HepG2 (cell line): ENCODE results near the gene HOXA7. TPM values are rescaled to one million over a fixed set of nuclear protein-coding genes. Genes with fewer than 3 reads are reported as not detected.

ENCODE experiments used
- CCAR2 ChIP-seq: fragments of 200-400 bp; formaldehyde crosslinking; optimal IDR thresholded peaks from 2 replicates; pipeline ENCODE3; 2018; ENCODE audit warnings: low read depth, mild to moderate bottlenecking, low read length, moderate library complexity
- IRF2 ChIP-seq: IDR thresholded peaks from 2 replicates; pipeline ENCODE4 v1.6.1; 2018; ENCODE audit warnings: missing genetic modification reagents, missing compliant biosample characterization
- KDM5B ChIP-seq: sonication (generic); formaldehyde crosslinking; IDR thresholded peaks from 2 replicates; pipeline ENCODE4 v1.4.0; 2020; ENCODE audit warnings: missing genetic modification reagents, mild to moderate bottlenecking, borderline replicate concordance
- PHF21A ChIP-seq: sonication (generic); formaldehyde crosslinking; IDR thresholded peaks from 2 replicates; pipeline ENCODE4 v1.5.0; 2020; ENCODE audit warnings: mild to moderate bottlenecking, missing genetic modification reagents
- POLR2AphosphoS5 ChIP-seq: IDR thresholded peaks from 2 replicates; pipeline ENCODE4 v1.6.1; 2012; ENCODE audit warnings: low read depth, low read length
- TSC22D2 ChIP-seq: sonication (generic); formaldehyde crosslinking; IDR thresholded peaks from 2 replicates; pipeline ENCODE4 v1.5.1; 2020; ENCODE audit warnings: missing genetic modification reagents, mild to moderate bottlenecking, borderline replicate concordance
- ZBTB8A ChIP-seq: sonication (generic); formaldehyde crosslinking; IDR thresholded peaks from 2 replicates; pipeline ENCODE4 v1.4.0; 2020; ENCODE audit warnings: mild to moderate bottlenecking, low read depth, missing genetic modification reagents, borderline replicate concordance
- polyA plus RNA-seq, 8 experiments: library from polyadenylated mRNA; depleted of rRNA in 3 of 8; stranded (reverse) in 7 of 8; unstranded in 1 of 8; fragments of >200 nt; fragmentation: Illumina TruSeq in 4 of 8; extraction: Trizol in 4 of 8; gene quantifications; 2 replicates each; pipeline versions ENCODE4 v1.2.1 to v1.2.3, GENCODE V29; 2011 to 2016; ENCODE audit warnings: low read depth in 4 of 8, missing spikeins in 1 of 8, mixed read lengths in 1 of 8; ENCODE audit not compliant: insufficient read depth in 1 of 8
- total RNA-seq, 5 experiments: library from RNA; depleted of rRNA; stranded (reverse); fragments of >200 nt; fragmentation: Illumina TruSeq; extraction: Trizol; gene quantifications; 2 replicates each; pipeline ENCODE4 v1.2.3, GENCODE V29; 2016; ENCODE audit warnings: low read depth in 1 of 5
- TF ChIP-seq, protein P1 (sequence below): sonication (generic); formaldehyde crosslinking; IDR thresholded peaks from 2 replicates; pipeline ENCODE4 v1.5.0; 2020; ENCODE audit warnings: mild to moderate bottlenecking, missing genetic modification reagents, borderline replicate concordance

Gene HOXA7
- total and polyA plus RNA-seq, 2 of the 13 experiments (the other 11 are each of a cell fraction or from before 2014, with no cell fraction given) = 0.05 TPM; not detected in 1

DNA sequence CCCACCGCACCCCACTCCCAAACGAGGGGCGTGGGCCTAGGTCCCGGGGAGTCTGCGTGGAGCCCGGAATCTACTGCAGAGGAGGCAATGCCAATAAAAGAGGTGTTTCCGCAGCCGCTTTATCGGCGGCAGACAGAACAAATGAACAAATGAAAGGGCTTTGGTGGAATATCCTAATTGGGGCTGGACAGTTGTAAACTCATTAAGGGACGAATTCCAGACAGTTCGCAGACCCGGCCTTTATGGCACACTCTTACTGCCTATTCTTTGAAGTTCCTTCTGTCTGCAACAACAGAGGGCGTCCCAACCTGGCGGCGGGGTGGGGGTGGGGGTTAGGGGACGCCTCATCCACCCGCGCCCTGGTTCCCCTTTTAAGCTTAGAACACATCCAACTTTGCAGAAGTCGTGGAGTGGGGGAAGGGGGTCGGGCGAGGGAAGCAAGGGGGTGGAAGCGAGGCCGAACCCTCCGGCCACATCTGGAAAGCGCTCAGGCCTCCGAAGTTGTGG is 4.8 kb upstream of the HOXA7 start (continued):
- TF ChIP-seq CCAR2 (no peak), POLR2AphosphoS5 (no peak), TSC22D2 (CRISPR knock-in tag) (no peak), KDM5B (no peak), ZBTB8A (no peak), IRF2 (no peak), PHF21A (CRISPR knock-in tag) (0 out of 2 replicates have a peak, but pooled peaks have one; percentile 25)
- TF ChIP-seq, protein P1, sequence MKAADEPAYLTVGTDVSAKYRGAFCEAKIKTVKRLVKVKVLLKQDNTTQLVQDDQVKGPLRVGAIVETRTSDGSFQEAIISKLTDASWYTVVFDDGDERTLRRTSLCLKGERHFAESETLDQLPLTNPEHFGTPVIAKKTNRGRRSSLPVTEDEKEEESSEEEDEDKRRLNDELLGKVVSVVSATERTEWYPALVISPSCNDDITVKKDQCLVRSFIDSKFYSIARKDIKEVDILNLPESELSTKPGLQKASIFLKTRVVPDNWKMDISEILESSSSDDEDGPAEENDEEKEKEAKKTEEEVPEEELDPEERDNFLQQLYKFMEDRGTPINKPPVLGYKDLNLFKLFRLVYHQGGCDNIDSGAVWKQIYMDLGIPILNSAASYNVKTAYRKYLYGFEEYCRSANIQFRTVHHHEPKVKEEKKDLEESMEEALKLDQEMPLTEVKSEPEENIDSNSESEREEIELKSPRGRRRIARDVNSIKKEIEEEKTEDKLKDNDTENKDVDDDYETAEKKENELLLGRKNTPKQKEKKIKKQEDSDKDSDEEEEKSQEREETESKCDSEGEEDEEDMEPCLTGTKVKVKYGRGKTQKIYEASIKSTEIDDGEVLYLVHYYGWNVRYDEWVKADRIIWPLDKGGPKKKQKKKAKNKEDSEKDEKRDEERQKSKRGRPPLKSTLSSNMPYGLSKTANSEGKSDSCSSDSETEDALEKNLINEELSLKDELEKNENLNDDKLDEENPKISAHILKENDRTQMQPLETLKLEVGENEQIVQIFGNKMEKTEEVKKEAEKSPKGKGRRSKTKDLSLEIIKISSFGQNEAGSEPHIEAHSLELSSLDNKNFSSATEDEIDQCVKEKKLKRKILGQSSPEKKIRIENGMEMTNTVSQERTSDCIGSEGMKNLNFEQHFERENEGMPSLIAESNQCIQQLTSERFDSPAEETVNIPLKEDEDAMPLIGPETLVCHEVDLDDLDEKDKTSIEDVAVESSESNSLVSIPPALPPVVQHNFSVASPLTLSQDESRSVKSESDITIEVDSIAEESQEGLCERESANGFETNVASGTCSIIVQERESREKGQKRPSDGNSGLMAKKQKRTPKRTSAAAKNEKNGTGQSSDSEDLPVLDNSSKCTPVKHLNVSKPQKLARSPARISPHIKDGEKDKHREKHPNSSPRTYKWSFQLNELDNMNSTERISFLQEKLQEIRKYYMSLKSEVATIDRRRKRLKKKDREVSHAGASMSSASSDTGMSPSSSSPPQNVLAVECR = 0 out of 2 replicates have a peak, but pooled peaks have one; percentile 6
- TF ChIP-seq, all 625 proteins: peak for 11
